Kidney (tissue), 14 donors: ENCODE data around the gene NHLH1. TPM values are rescaled to one million over a fixed set of nuclear protein-coding genes. Genes with fewer than 3 reads are reported as not detected.

Experiments used
- DNase-seq, 5 donors: peaks; one replicate each; pipeline ENCODE4 v3.0.0-alpha.2; 2013 to 2020
- FAIRE-seq: peaks from 2 replicates; lab custom pipeline; 2012; peaks lifted over from hg19 to GRCh38; lab: Jason Lieb, UNC
- H3K27ac ChIP-seq, 2 donors: one replicate each; pipeline ENCODE4 v1.7.0; 2013; ENCODE audit warnings: low read depth in 2 of 2, low read length in 2 of 2, inconsistent platforms in 1 of 2
- H3K27me3 ChIP-seq: one replicate; pipeline ENCODE4 v1.7.1; 2013; ENCODE audit warnings: low read length, inconsistent platforms; ENCODE audit not compliant: control insufficient read depth, insufficient read depth
- H3K36me3 ChIP-seq, 3 donors: one replicate each; pipeline versions ENCODE4 v1.7.0 to v1.7.1; 2013; ENCODE audit warnings: low read length in 3 of 3, control low read depth in 1 of 3, inconsistent platforms in 1 of 3; ENCODE audit not compliant: insufficient read depth in 3 of 3, control insufficient read depth in 2 of 3
- H3K4me1 ChIP-seq, 3 donors: one replicate each; pipeline versions ENCODE4 v1.7.0 to v1.7.1; 2013; ENCODE audit warnings: low read length in 3 of 3, inconsistent platforms in 1 of 3, low read depth in 1 of 3; ENCODE audit not compliant: control insufficient read depth in 2 of 3, insufficient read depth in 2 of 3
- H3K4me3 ChIP-seq, 3 donors: one replicate each; pipeline versions ENCODE4 v1.7.0 to v1.8.1; 2013; ENCODE audit warnings: low read length in 3 of 3, control low read depth in 1 of 3, inconsistent platforms in 1 of 3
- H3K9ac ChIP-seq, 3 donors: one replicate each; pipeline versions ENCODE4 v1.7.0 to v1.7.1; 2013; ENCODE audit warnings: low read length in 3 of 3, control low read depth in 1 of 3, inconsistent platforms in 1 of 3
- H3K9me3 ChIP-seq, 3 donors: one replicate each; pipeline versions ENCODE4 v1.7.0 to v1.7.1; 2013; ENCODE audit warnings: low read length in 3 of 3, control low read depth in 1 of 3, inconsistent platforms in 1 of 3; ENCODE audit not compliant: control insufficient read depth in 2 of 3, insufficient read depth in 1 of 3
- intact Hi-C: fragments of 100-400 bp; cut with DNase I; formaldehyde crosslinking; loops from one replicate; pipeline ENCODE4 v1.11.1; 2022
- polyA plus RNA-seq: library from polyadenylated mRNA; stranded (reverse); fragments of 350-450 nt; fragmentation: Illumina TruSeq; extraction: RNeasy Lipid Tissue Mini Kit (QIAGEN cat#74804); gene quantifications from one replicate; pipeline ENCODE4 v1.2.3, GENCODE V29; 2014; ENCODE audit warnings: low read depth, low replicate concordance; ENCODE audit not compliant: insufficient read depth
- total RNA-seq: library from RNA; stranded (reverse); fragmentation: NEBNext Ultra II Directional; extraction: Animal tissue kit (Norgen Biotek cat#: 25700); gene quantifications from one replicate; pipeline ENCODE4 v1.2.1, GENCODE V29; 2021
- TF ChIP-seq, protein P1 (sequence below): IDR thresholded peaks from 3 replicates; pipeline ENCODE4 v1.5.1; 2012; ENCODE audit warnings: mild to moderate bottlenecking, moderate library complexity, borderline replicate concordance; ENCODE audit not compliant: insufficient read depth; ENCODE audit errors: extremely low read depth
- donor health status: control.
- donor health status: control.
- donor health status: control.
- donor health status: control.
- donor health status: control.
- donor health status: DM: yes; HTN: yes; CAD: no.
- donor health status: Normal renal cell carcinoma (clear cell type).

The NHLH1 gene
- total and polyA plus RNA-seq, 2 donors from 2014 or later, result 0.09 TPM; not detected in 1

DNA sequence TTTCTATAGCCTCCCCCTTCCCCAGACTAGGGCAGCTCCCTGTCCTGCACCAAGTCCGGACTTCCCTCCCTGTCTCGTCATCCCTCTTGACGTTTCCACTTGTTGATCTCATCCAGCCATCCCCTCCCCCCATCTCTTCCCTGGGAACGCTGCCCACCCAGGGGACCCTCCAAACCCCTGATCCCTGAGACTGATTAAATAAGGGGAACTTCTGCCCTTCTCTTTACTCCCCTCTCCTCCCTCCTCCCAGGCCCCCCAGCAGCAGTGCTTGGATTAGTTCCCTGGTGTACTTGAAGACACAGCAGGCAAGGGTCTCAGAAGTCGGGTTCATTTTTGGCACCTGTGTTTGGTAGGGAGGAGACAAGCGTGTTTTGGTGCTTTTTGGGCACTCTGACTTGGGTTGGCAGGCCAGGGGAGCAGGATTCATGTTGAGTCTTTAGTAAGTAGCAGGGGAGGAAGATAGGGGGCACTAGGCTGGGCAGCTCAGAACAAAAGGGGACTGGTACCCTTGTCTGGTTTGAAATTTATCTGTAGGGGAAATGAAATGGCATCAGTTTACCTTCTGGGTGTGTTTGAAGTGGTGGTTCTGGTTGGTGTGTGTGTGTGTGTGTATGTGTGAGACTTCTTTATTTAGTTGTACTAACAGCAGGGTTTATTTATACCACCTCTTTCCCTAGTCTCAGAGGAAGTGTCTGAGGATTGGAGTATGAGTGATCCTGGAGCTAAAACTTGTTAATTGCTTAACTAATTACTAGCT lies 44.6 kb downstream of the NHLH1 start:
- H3K27ac ChIP-seq, result no peak overlapping the region
- no peaks in the 10 kb centered on the region for H3K36me3 ChIP-seq
- TF ChIP-seq, protein P1, sequence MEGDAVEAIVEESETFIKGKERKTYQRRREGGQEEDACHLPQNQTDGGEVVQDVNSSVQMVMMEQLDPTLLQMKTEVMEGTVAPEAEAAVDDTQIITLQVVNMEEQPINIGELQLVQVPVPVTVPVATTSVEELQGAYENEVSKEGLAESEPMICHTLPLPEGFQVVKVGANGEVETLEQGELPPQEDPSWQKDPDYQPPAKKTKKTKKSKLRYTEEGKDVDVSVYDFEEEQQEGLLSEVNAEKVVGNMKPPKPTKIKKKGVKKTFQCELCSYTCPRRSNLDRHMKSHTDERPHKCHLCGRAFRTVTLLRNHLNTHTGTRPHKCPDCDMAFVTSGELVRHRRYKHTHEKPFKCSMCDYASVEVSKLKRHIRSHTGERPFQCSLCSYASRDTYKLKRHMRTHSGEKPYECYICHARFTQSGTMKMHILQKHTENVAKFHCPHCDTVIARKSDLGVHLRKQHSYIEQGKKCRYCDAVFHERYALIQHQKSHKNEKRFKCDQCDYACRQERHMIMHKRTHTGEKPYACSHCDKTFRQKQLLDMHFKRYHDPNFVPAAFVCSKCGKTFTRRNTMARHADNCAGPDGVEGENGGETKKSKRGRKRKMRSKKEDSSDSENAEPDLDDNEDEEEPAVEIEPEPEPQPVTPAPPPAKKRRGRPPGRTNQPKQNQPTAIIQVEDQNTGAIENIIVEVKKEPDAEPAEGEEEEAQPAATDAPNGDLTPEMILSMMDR, result no peak
- FAIRE-seq (no peak), DNase-seq (peak in 2 of 5 donors; percentile 19 to 53)
- H3K4me1 ChIP-seq, result no peaks in the 10 kb centered on the region
- intact Hi-C loops, result no loop called here
- no peak overlapping the region for H3K4me3 ChIP-seq
- no peaks in the 10 kb centered on the region for H3K27me3 ChIP-seq
- H3K9me3 ChIP-seq, result no peaks in the 10 kb centered on the region
- no peak overlapping the region for H3K9ac ChIP-seq

DNA sequence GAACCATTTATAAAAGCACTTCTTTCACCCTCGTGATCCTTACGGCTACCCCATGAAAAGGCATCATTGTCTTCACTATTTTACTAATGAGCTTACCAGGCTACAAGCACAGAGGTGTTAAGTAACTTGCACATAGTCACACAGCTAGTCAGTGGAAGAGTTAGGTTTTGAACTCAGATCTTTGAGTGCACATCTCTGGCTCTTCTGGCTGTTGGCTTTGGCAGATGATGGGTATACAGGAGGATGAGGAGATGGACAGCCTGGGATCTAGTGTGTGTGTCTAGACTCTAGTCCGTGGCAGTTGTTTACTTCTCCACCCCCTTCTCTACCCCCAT lies 45.1 kb downstream of the NHLH1 start:
- no peak for DNase-seq
- intact Hi-C loops, result no loop called here
- no peak overlapping the region for H3K4me3 ChIP-seq
- no peaks in the 10 kb centered on the region for H3K4me1 ChIP-seq
- TF ChIP-seq, protein P1, result no peak
- no peaks in the 10 kb centered on the region for H3K27me3 ChIP-seq
- H3K9me3 ChIP-seq, result no peaks in the 10 kb centered on the region
- no peaks in the 10 kb centered on the region for H3K36me3 ChIP-seq
- no peak for FAIRE-seq
- no peak overlapping the region for H3K27ac ChIP-seq
- no peak overlapping the region for H3K9ac ChIP-seq

DNA sequence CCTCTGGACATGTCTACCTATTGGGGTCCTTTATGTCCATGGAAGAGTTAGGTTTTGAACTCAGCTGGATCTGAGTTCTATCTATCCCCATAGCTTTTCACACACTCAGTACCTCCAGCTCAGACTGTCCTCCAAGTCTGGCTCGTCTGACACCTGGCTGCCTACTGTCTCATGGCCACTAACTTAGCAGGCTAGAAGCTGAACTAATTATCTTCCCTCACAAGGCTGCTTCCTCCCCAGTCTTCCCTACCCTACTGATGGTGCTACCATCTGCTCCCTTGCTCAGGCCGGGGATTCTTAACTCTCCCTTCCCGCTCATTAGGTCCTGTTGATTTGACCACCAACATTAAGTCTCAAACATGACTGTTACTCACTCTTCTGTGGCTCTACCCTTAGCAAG lies 46.8 kb downstream of the NHLH1 start:
- FAIRE-seq, result no peak
- intact Hi-C loops, result no loop called here
- H3K36me3 ChIP-seq, result no peaks in the 10 kb centered on the region

More for the DNA sequence above, 46.8 kb downstream of the NHLH1 start:
- Histone ChIP-seq H3K9ac (no peak overlapping the region), H3K27ac (no peak overlapping the region), H3K9me3 (no peaks in the 10 kb centered on the region), H3K4me1 (no peaks in the 10 kb centered on the region), H3K4me3 (no peak overlapping the region), H3K27me3 (no peaks in the 10 kb centered on the region)
- DNase-seq, result no peak
- TF ChIP-seq, protein P1, result no peak
